ENCODE results near the gene STIMATE. TPM values are rescaled to one million over a fixed set of nuclear protein-coding genes. Genes with fewer than 3 reads are reported as not detected.
A peak's percentile ranks its signal among the peaks of the same experiment; 100 is the strongest.

The STIMATE gene
- total and polyA plus RNA-seq, 9 of the 15 experiments (the other 6 are each of a cell fraction or from before 2014, with no cell fraction given) = 0.14 to 7.7 (median 4.9) TPM

GRCh38 chr3:52912885-52913731 is 15.8 kb upstream of the STIMATE start (continued):
- TF ChIP-seq ZFX (CRISPR knock-in tag; IDR thresholded peaks at IDR 0.05) (peak; percentile 44), SIN3B (IDR thresholded peaks at IDR 0.05; ENCODE audit: low read depth) (no peak), BRD4 (IDR thresholded peaks at IDR 0.05) (no peak), MTA1 (IDR thresholded peaks at IDR 0.05; ENCODE audit: borderline replicate concordance) (0 out of 2 replicates have a peak, but pooled peaks have one; percentile 60), HOMEZ (CRISPR knock-in tag; IDR thresholded peaks at IDR 0.05) (no peak), CBX3 (IDR thresholded peaks at IDR 0.05; ENCODE audit: borderline replicate concordance in 1 of 2, low read length in 2 of 2) (peak in 1 of 2 experiments; percentile 46; a peak in 1 of 3 replicates), XRCC3 (IDR thresholded peaks at IDR 0.05) (no peak), CXXC5 (CRISPR knock-in tag; IDR thresholded peaks at IDR 0.05) (peak; percentile 55), MEF2D (tag; conservative IDR thresholded peaks at IDR 0.05; ENCODE audit: low read depth) (no peak), ZNF232 (CRISPR knock-in tag; IDR thresholded peaks at IDR 0.05) (no peak), VEZF1 (CRISPR knock-in tag; IDR thresholded peaks at IDR 0.05) (0 out of 2 replicates have a peak, but pooled peaks have one; percentile 26), SRSF7 (optimal IDR thresholded peaks at IDR 0.05; ENCODE audit: low read depth, low read length) (no peak), ZBTB8A (IDR thresholded peaks at IDR 0.05; ENCODE audit: partially characterized antibody) (no peak), TBP (optimal IDR thresholded peaks at IDR 0.05; ENCODE audit: low read depth, low read length) (peak; percentile 1), REST (IDR thresholded peaks at IDR 0.05; ENCODE audit: borderline replicate concordance) (peak; percentile 26; the same call in 1 of the 2 replicates), REST (CRISPR knock-in tag; IDR thresholded peaks at IDR 0.05; ENCODE audit: low read depth) (no peak), ZSCAN29 (IDR thresholded peaks at IDR 0.05) (no peak), ZNF561 (CRISPR knock-in tag; conservative IDR thresholded peaks at IDR 0.05) (no peak)

All from K562 (cell line).